IMR-90 (cell line): ENCODE results near the gene MIEN1. TPM values are rescaled to one million over a fixed set of nuclear protein-coding genes. Genes with fewer than 3 reads are reported as not detected.
A peak's percentile ranks its signal among the peaks of the same experiment; 100 is the strongest.

Experiments
- ATAC-seq: fragments of 200-7000 bp; cut with Tn5 transposase; 2 replicates; pipeline ENCODE4 v1.9.1; 2020; ENCODE audit warnings: low read depth, mild to moderate bottlenecking, moderate library complexity
- BruUV-seq: library from RNA; stranded (reverse); fragments of 400-500 nt; replicated peaks from 2 replicates; lab custom pipeline; 2021; lab: Mats Ljungman, UMichigan
- CTCF ChIA-PET: fragments of 300-600 bp; formaldehyde crosslinking; extraction: SDS; loops from one replicate; lab custom pipeline; 2021; ENCODE audit warnings: antibody characterized with exemption; lab: Yijun Ruan, JAX
- POLR2A ChIA-PET: fragments of 300-600 bp; sonication (Branson Sonifier 250); formaldehyde crosslinking; loops from one replicate; lab custom pipeline; 2022; ENCODE audit warnings: antibody characterized with exemption; ENCODE audit not compliant: unreplicated experiment; lab: Charles Lee
- DNase-seq: peaks from one replicate; pipeline ENCODE4 v3.0.0; 2013
- H2AFZ ChIP-seq: replicated peaks from 2 replicates; pipeline ENCODE3; 2013; ENCODE audit warnings: low read length, mild to moderate bottlenecking; ENCODE audit not compliant: poor library complexity
- H2AK5ac ChIP-seq: 2 replicates; pipeline ENCODE4 v1.6.1; 2013; ENCODE audit warnings: low read depth, low read length, inconsistent platforms
- H2AK9ac ChIP-seq: replicated peaks from 2 replicates; pipeline ENCODE3; 2013; ENCODE audit warnings: mild to moderate bottlenecking, low read depth, low read length, moderate library complexity; ENCODE audit not compliant: poor library complexity
- H2BK120ac ChIP-seq: 2 replicates; pipeline ENCODE4 v1.6.1; 2013; ENCODE audit warnings: low read depth, low read length, inconsistent platforms
- H2BK15ac ChIP-seq: 3 replicates; pipeline ENCODE4 v1.6.1; 2013; ENCODE audit warnings: low read depth, low read length, inconsistent platforms
- H2BK20ac ChIP-seq: 2 replicates; pipeline ENCODE4 v1.6.1; 2013; ENCODE audit warnings: low read depth, mild to moderate bottlenecking, inconsistent platforms, low read length, moderate library complexity
- H2BK5ac ChIP-seq: 2 replicates; pipeline ENCODE4 v1.6.1; 2013; ENCODE audit warnings: mild to moderate bottlenecking, low read depth, low read length, inconsistent platforms; ENCODE audit not compliant: poor library complexity, severe bottlenecking
- H3K14ac ChIP-seq: replicated peaks from 2 replicates; pipeline ENCODE4 v1.6.1; 2013; ENCODE audit warnings: low read depth, low read length, inconsistent platforms
- H3K18ac ChIP-seq: 2 replicates; pipeline ENCODE4 v1.6.1; 2013; ENCODE audit warnings: low read depth, low read length, control low read depth
- H3K23ac ChIP-seq: 2 replicates; pipeline ENCODE4 v1.6.1; 2013; ENCODE audit warnings: low read depth, low read length, inconsistent platforms
- H3K27ac ChIP-seq: 2 replicates; pipeline ENCODE4 v1.5.1; 2013; ENCODE audit warnings: mild to moderate bottlenecking, control low read depth, low read length; ENCODE audit not compliant: insufficient read depth
- H3K27me3 ChIP-seq: 2 replicates; pipeline ENCODE4 v1.6.1; 2013; ENCODE audit warnings: low read length; ENCODE audit not compliant: control insufficient read depth, insufficient read depth
- H3K36me3 ChIP-seq: 2 replicates; pipeline ENCODE4 v1.6.1; 2013; ENCODE audit warnings: low read length, mixed read lengths; ENCODE audit not compliant: control insufficient read depth, insufficient read depth
- H3K4ac ChIP-seq: 2 replicates; pipeline ENCODE4 v1.6.1; 2013; ENCODE audit warnings: low read depth, low read length, inconsistent platforms
- H3K4me1 ChIP-seq: 2 replicates; pipeline ENCODE4 v1.6.1; 2013; ENCODE audit warnings: low read length, mixed read lengths; ENCODE audit not compliant: control insufficient read depth, insufficient read depth
- H3K4me2 ChIP-seq: 2 replicates; pipeline ENCODE4 v1.6.1; 2013; ENCODE audit warnings: low read depth, mild to moderate bottlenecking, control low read depth, low read length, moderate library complexity
- H3K4me3 ChIP-seq: 2 replicates; pipeline ENCODE4 v1.5.1; 2013; ENCODE audit warnings: low read depth, mild to moderate bottlenecking, control low read depth, low read length, moderate library complexity; ENCODE audit not compliant: insufficient read depth
- H3K56ac ChIP-seq: 2 replicates; pipeline ENCODE4 v1.6.1; 2013; ENCODE audit warnings: low read length, inconsistent platforms; ENCODE audit not compliant: insufficient read depth; ENCODE audit errors: extremely low read depth
- H3K79me1 ChIP-seq, 2 experiments: 2 replicates each; pipeline ENCODE4 v1.6.1; 2013; ENCODE audit warnings: low read length in 2 of 2, inconsistent platforms in 1 of 2, low read depth in 1 of 2
- H3K9ac ChIP-seq: 2 replicates; pipeline ENCODE4 v1.6.1; 2013; ENCODE audit warnings: low read depth, low read length, control low read depth
- H3K9me1 ChIP-seq: 2 replicates; pipeline ENCODE4 v1.6.1; 2013; ENCODE audit warnings: low read length, inconsistent platforms; ENCODE audit not compliant: insufficient read depth
- H3K9me3 ChIP-seq: 2 replicates; pipeline ENCODE4 v1.6.1; 2013; ENCODE audit warnings: low read length; ENCODE audit not compliant: control insufficient read depth, insufficient read depth
- H4K20me1 ChIP-seq: 2 replicates; pipeline ENCODE4 v1.6.1; 2013; ENCODE audit warnings: low read length, inconsistent platforms; ENCODE audit not compliant: insufficient read depth
- H4K5ac ChIP-seq: 2 replicates; pipeline ENCODE4 v1.6.1; 2013; ENCODE audit warnings: mild to moderate bottlenecking, low read depth, low read length, control low read depth
- H4K8ac ChIP-seq, 2 experiments: 2 replicates each; pipeline ENCODE4 v1.6.1; 2013; ENCODE audit warnings: low read depth in 2 of 2, low read length in 2 of 2, control low read depth in 1 of 2, inconsistent platforms in 1 of 2
- H4K91ac ChIP-seq: 2 replicates; pipeline ENCODE4 v1.6.1; 2013; ENCODE audit warnings: low read depth, low read length, inconsistent platforms; ENCODE audit not compliant: insufficient read depth
- BHLHE40 ChIP-seq: fragments of 150-350 bp; IDR thresholded peaks from 2 replicates; pipeline ENCODE4 v1.6.1; 2016; ENCODE audit warnings: mild to moderate bottlenecking, low read depth, low read length
- CEBPB ChIP-seq: IDR thresholded peaks from 2 replicates; pipeline ENCODE4 v1.6.1; 2012; ENCODE audit warnings: low read depth, low read length, improper control_type of control experiment
- CHD1 ChIP-seq: IDR thresholded peaks from 2 replicates; pipeline ENCODE4 v1.6.1; 2012; ENCODE audit warnings: low read depth, low read length, improper control_type of control experiment
- CTCF ChIP-seq: conservative IDR thresholded peaks from 2 replicates; pipeline ENCODE4 v1.5.1; 2012; ENCODE audit warnings: mild to moderate bottlenecking, low read depth, low read length, improper control_type of control experiment
- ELK1 ChIP-seq: fragments of 150-350 bp; IDR thresholded peaks from 2 replicates; pipeline ENCODE4 v1.6.1; 2016; ENCODE audit warnings: low read depth, mild to moderate bottlenecking, low read length, moderate library complexity, borderline replicate concordance
- FOS ChIP-seq: fragments of 150-350 bp; IDR thresholded peaks from 2 replicates; pipeline ENCODE4 v1.6.1; 2016; ENCODE audit warnings: low read depth, low read length
- MAFK ChIP-seq: IDR thresholded peaks from 2 replicates; pipeline ENCODE4 v1.6.1; 2012; ENCODE audit warnings: low read depth, low read length, improper control_type of control experiment
- MAZ ChIP-seq: IDR thresholded peaks from 2 replicates; pipeline ENCODE4 v1.6.1; 2012; ENCODE audit warnings: low read depth, mild to moderate bottlenecking, low read length, improper control_type of control experiment, moderate library complexity, borderline replicate concordance
- MXI1 ChIP-seq: IDR thresholded peaks from 2 replicates; pipeline ENCODE4 v1.6.1; 2012; ENCODE audit warnings: low read depth, mild to moderate bottlenecking, low read length, moderate library complexity, borderline replicate concordance
- NFE2L2 ChIP-seq: fragments of 150-350 bp; IDR thresholded peaks from 2 replicates; pipeline ENCODE4 v1.6.1; 2016; ENCODE audit warnings: low read depth, mild to moderate bottlenecking, low read length
- POLR2A ChIP-seq: IDR thresholded peaks from 2 replicates; pipeline ENCODE4 v1.6.1; 2012; ENCODE audit warnings: mild to moderate bottlenecking, low read depth, low read length
- RAD21 ChIP-seq: IDR thresholded peaks from 2 replicates; pipeline ENCODE4 v1.6.1; 2012; ENCODE audit warnings: low read length, improper control_type of control experiment
- RCOR1 ChIP-seq: IDR thresholded peaks from 2 replicates; pipeline ENCODE4 v1.6.1; 2012; ENCODE audit warnings: mild to moderate bottlenecking, low read length, improper control_type of control experiment; ENCODE audit not compliant: insufficient replicate concordance
- RFX5 ChIP-seq: IDR thresholded peaks from 2 replicates; pipeline ENCODE4 v1.8.0; 2012; ENCODE audit warnings: low read depth, mild to moderate bottlenecking, low read length, moderate library complexity
- SMC3 ChIP-seq: fragments of 150-350 bp; IDR thresholded peaks from 2 replicates; pipeline ENCODE4 v1.6.1; 2016; ENCODE audit warnings: low read depth, mild to moderate bottlenecking, antibody characterized with exemption, low read length, moderate library complexity
- USF2 ChIP-seq: fragments of 150-350 bp; IDR thresholded peaks from 2 replicates; pipeline ENCODE4 v1.6.1; 2017; ENCODE audit warnings: mild to moderate bottlenecking, antibody characterized with exemption, low read length, low read depth
- WGBS, 2 experiments: methylation state at CpG; one replicate each; pipeline versions ENCODE4 v1.1.5 to v1.1.7; 2013; ENCODE audit warnings: missing lambda C conversion rate in 2 of 2; ENCODE audit not compliant: insufficient read length in 1 of 2; ENCODE audit errors: extremely low coverage in 2 of 2; 5-methylcytosine and 5-hydroxymethylcytosine counted together
- dilution Hi-C: fragments of 300-500 bp; cut with HindIII; formaldehyde crosslinking; loops from one replicate; pipeline ENCODE4 v1.14.3; 2018; ENCODE audit warnings: low sequenced_read_pairs; ENCODE audit not compliant: unreplicated experiment
- in situ Hi-C: fragments of 300-500 bp; cut with MboI; formaldehyde crosslinking; loops from 3 replicates; pipeline ENCODE4 v1.14.3; 2019; ENCODE audit warnings: low sequenced_read_pairs, inconsistent platforms, mixed read lengths
- intact Hi-C: fragments of 100-400 bp; cut with micrococcal nuclease; formaldehyde crosslinking; loops from 2 replicates; pipeline ENCODE4 v1.10.0; 2022
- polyA plus RNA-seq, 3 experiments: library from polyadenylated mRNA; depleted of rRNA; stranded (reverse); fragments of >200 nt; gene quantifications; 2 replicates each; pipeline ENCODE4 v1.2.3, GENCODE V29; 2012; ENCODE audit warnings: low replicate concordance in 1 of 3
- total RNA-seq: library from RNA; depleted of rRNA; stranded (reverse); fragments of >200 nt; gene quantifications from 2 replicates; pipeline ENCODE4 v1.2.3, GENCODE V29; 2012

The MIEN1 gene
- total and polyA plus RNA-seq, 2 of the 4 experiments (the other 2 are of a cell fraction) = 20.3 to 75.6 TPM

- CTCF ChIA-PET = no interaction called here
These were observed 21.3 kb upstream of the MIEN1 start for GRCh38 chr17:39751637-39752036.

More at GRCh38 chr17:39751637-39752036, 21.3 kb upstream of the MIEN1 start:
- H2BK120ac ChIP-seq = no peak overlapping the region
- ATAC-seq (no peak), DNase-seq (no peak)
- H2AK5ac ChIP-seq = no peak overlapping the region
- H3K4me3 ChIP-seq = no peak overlapping the region
- H3K23ac ChIP-seq = no peak overlapping the region
- TF ChIP-seq RFX5 (no peak), RCOR1 (no peak), MAFK (no peak), RAD21 (no peak), SMC3 (no peak), NFE2L2 (no peak), MAZ (no peak), FOS (no peak), POLR2A (no peak), CHD1 (no peak), MXI1 (no peak), CTCF (no peak), USF2 (no peak), CEBPB (no peak), BHLHE40 (no peak), ELK1 (no peak)
- no peak overlapping the region for H3K4me2 ChIP-seq
- H3K36me3 ChIP-seq = no peaks in the 10 kb centered on the region
- H3K14ac ChIP-seq = no peak overlapping the region
- no peak overlapping the region for H2BK20ac ChIP-seq
- no peak overlapping the region for H3K27ac ChIP-seq
- H3K18ac ChIP-seq = no peak overlapping the region
- no peak overlapping the region for H2BK15ac ChIP-seq
- intact Hi-C loops = no loop called here
- no peaks in the 10 kb centered on the region for H4K20me1 ChIP-seq
- H4K91ac ChIP-seq = no peak overlapping the region
- peaks cover 16% of the 10 kb centered on the region for H3K27me3 ChIP-seq
- POLR2A ChIA-PET = no interaction called here
- no peak overlapping the region for H2AFZ ChIP-seq
- 58% methylated on average over 10 of the region's 10 CpGs; no CpG with 5 or more reads in 1 of the 2 experiments for WGBS, 2 experiments
- no peaks in the 10 kb centered on the region; the same call in 1 of the 2 replicates for H3K9me1 ChIP-seq
- H3K56ac ChIP-seq = no peak overlapping the region
- BruUV-seq = no TSS peak
- in situ Hi-C loops = no loop called here
- H2AK9ac ChIP-seq = peak overlapping the region; percentile 78
- no peaks in the 10 kb centered on the region for H3K9me3 ChIP-seq
- dilution Hi-C loops = no loop called here
- H3K4ac ChIP-seq = no peak overlapping the region
- H3K79me1 ChIP-seq = no peaks in the 10 kb centered on the region; a peak in 1 of 4 replicates
- H2BK5ac ChIP-seq = no peak overlapping the region
- H4K5ac ChIP-seq = no peak overlapping the region
- H3K9ac ChIP-seq = no peak overlapping the region
- no peak overlapping the region for H4K8ac ChIP-seq
- H3K4me1 ChIP-seq = peaks cover 7% of the 10 kb centered on the region
